ENCODE measurements around the gene RTN4RL2. TPM values are rescaled to one million over a fixed set of nuclear protein-coding genes. Genes with fewer than 3 reads are reported as not detected.

Gene RTN4RL2
- total and polyA plus RNA-seq, 2 donors (not counting 3 experiments of a cell fraction or from before 2014, with no cell fraction given) = 0.35 to 1.3 TPM

DNA sequence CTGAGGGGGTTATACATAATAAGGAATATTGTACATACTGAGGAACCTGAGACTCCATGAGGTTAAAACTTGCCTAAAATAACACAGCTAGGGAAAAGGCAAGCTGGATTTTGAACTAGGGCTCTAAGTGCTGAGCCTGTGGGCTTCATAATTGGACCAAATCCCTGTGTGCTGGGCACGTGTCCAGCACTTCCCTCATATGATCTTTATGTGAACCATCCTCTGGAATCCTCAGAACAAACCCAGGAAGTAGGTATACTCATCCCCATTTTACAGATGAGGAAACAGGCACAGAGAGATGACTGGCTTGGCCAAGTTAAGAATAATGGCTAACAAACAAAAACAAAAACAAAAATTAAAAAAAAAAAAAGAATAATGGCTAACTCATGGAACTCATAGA is 14.9 kb downstream of the RTN4RL2 start:
- Histone ChIP-seq H3K36me3 (ENCODE audit: control insufficient read depth in 2 of 2, extremely low read depth in 1 of 2, insufficient read depth in 2 of 2, low read length in 2 of 2) (no peaks in the 10 kb centered on the region), H3K4me3 (replicated peaks in 1 of 3; ENCODE audit: insufficient read depth in 1 of 3, low read depth in 1 of 3, low read length in 3 of 3) (no peak overlapping the region), H2AFZ (ENCODE audit: low read depth, low read length) (no peak overlapping the region), H3K9me1 (replicated peaks; ENCODE audit: control insufficient read depth, extremely low read depth, insufficient read depth, low read length) (no peaks in the 10 kb centered on the region), H3K9ac (replicated peaks; ENCODE audit: extremely low read depth, insufficient read depth, low read length) (no peak overlapping the region), H3K79me2 (ENCODE audit: control insufficient read depth, insufficient read depth, low read length) (no peaks in the 10 kb centered on the region), H3K9me3 (replicated peaks; ENCODE audit: control insufficient read depth, insufficient read depth, low read length) (no peaks in the 10 kb centered on the region), H3K4me1 (ENCODE audit: control insufficient read depth, extremely low read depth, insufficient read depth, low read length) (peaks cover 7% of the 10 kb centered on the region), H3K27ac (ENCODE audit: insufficient read depth, low read depth, low read length) (no peak overlapping the region), H4K20me1 (replicated peaks; ENCODE audit: control insufficient read depth, extremely low read depth, insufficient read depth, low read length) (no peaks in the 10 kb centered on the region), H3K4me2 (ENCODE audit: insufficient read depth, low read length) (no peak overlapping the region), H3K27me3 (ENCODE audit: control insufficient read depth in 2 of 2, insufficient read depth in 2 of 2, low read length in 2 of 2) (peaks cover 5 to 27% of the 10 kb centered on the region in 2 experiments)
- no peak for FAIRE-seq
- intact Hi-C loops (cut with micrococcal nuclease) (no loop called here), dilution Hi-C loops (cut with MboI; ENCODE audit: extremely low pct_ligation_motif_present, low sequenced_read_pairs) (no loop called here)
- TF ChIP-seq JUN (IDR thresholded peaks at IDR 0.05; ENCODE audit: borderline replicate concordance, insufficient read depth, insufficient read length, low read depth) = no peak
- TF ChIP-seq CTCF (IDR thresholded peaks at IDR 0.05; ENCODE audit: extremely low read depth in 1 of 2, insufficient read depth in 1 of 2, low read depth in 1 of 2, low read length in 2 of 2) = no peak
- no peak for TF ChIP-seq MYC (IDR thresholded peaks at IDR 0.05; ENCODE audit: low read depth, low read length)
- TF ChIP-seq POLR2A (IDR thresholded peaks at IDR 0.05; ENCODE audit: low read depth, low read length) = no peak
- no peak for TF ChIP-seq POLR2AphosphoS5 (IDR thresholded peaks at IDR 0.05; ENCODE audit: insufficient read depth, low read depth, low read length)
- no peak for TF ChIP-seq FOS (IDR thresholded peaks at IDR 0.05; ENCODE audit: borderline replicate concordance, insufficient read depth, low read length)
- no peak for TF ChIP-seq MAX (IDR thresholded peaks at IDR 0.05; ENCODE audit: insufficient read depth, insufficient read length)
- TF ChIP-seq EZH2 (IDR thresholded peaks at IDR 0.05; ENCODE audit: borderline replicate concordance, low read depth, low read length, severe bottlenecking) = no peak
- no peak for TF ChIP-seq GATA2 (IDR thresholded peaks at IDR 0.05; ENCODE audit: insufficient read depth, insufficient read length, low read depth, low read length)
- CTCF ChIA-PET = interaction anchor here (1.0 to 3.5 kb wide), 6 partner anchors 9 to 169 kb away, joined by 3 to 25 read pairs (median 11); partner anchors contain the start of gene RTN4RL2
- no peak for DNase-seq (ENCODE audit: low read depth, low spot score)
- POLR2A ChIA-PET = no interaction called here
- BruUV-seq (replicated peaks) = no TSS peak

All from endothelial cell of umbilical vein (primary cell).